Stimulated activated CD8-positive, alpha-beta memory T cell treated with anti-CD3 and anti-CD28 coated beads, Interleukin-2, amount 100 ng/mL, for 48 hours (primary cell): ENCODE results near the gene SMIM35.
"Not testable (repeated sequence)": the region's sequence is repeated elsewhere in the genome, so short reads cannot be mapped to it uniquely, and the experiment has no call there.

ENCODE experiments used
- DNase-seq, 2 donors: peaks; one replicate each; pipeline ENCODE4 v3.0.0-alpha.2; 2020; ENCODE audit warnings: low read depth in 2 of 2

The SMIM35 gene

GRCh38 chr11:118081241-118081958, 5.4 kb downstream of the SMIM35 start:
- DNase-seq, result no peak

DNA sequence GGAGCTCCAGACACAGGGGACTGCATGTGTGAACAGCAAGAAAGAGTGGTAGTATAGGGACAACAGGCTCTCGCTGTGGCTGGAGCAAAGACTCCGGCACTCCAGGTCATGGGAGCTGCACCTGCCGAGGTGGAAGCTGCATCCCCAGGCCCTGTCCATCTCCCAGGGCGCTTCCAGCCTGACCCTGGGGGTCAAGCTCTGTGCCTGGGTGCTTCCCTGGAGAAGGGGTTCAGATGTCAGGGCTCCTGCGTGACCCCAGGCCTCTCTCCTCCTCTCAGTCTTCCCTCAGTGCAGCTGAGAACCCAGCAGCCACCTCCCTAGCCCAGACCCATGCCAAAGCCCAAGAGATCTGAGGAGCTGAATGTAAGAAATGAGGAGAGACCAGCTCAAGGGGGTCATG, 6.5 kb downstream of the SMIM35 start:
- no peak for DNase-seq

DNA sequence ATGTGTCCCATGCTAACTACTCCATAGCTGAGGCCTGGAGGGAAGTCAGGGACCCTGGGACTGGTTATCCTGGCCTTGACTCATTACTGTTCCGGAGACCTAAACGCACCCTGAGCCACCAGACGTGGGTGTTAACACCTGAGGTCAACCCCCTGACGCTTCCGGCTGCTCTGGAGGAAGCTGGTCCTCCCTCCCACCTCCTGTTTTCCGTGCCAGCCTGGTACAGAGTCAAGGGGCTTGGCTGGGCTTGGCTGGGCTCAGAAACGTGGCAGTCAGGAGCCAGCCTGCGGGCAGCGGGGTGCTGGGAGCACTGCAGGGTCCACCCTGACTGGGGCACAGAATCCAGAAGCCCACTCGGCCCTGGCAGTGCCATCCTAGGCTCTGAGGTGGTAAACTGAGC, 7.3 kb downstream of the SMIM35 start:
- no peak for DNase-seq

DNA sequence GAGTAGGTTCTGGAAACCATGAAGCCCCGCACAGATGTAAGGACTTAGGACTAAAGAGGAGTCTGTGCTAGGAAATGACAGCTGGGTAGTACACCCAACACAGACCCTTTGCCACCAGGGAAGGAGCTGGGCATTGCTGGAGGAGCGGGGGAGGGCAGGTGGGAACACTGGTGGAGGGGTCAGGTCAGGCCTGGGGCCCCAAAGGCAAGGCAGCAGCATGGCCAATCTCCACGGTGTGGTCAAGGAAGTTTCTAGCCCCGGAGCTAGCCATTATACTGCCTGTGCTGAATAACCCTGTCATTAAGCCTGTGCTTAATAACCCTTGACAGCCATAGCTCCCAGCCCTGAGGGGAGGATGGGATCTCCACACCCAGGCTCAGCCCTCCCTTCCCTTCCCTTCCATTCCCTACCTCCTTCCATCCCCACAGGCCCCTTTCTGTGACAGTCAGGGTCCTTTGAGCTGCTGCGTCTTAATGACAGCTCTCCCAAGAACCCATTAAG, 7.8 kb downstream of the SMIM35 start:
- DNase-seq, result no peak

GRCh38 chr11:118076754-118077281, 9.9 kb downstream of the SMIM35 start, which contains the start of gene TMPRSS4:
TMPRSS4 (plus strand) TSS chr11:118077078; CDS start chr11:118077303, 225 bp downstream.
- no peak for DNase-seq

- DNase-seq, result no peak
These were observed 12.0 kb downstream of the SMIM35 start for GRCh38 chr11:118074785-118075184.

DNA sequence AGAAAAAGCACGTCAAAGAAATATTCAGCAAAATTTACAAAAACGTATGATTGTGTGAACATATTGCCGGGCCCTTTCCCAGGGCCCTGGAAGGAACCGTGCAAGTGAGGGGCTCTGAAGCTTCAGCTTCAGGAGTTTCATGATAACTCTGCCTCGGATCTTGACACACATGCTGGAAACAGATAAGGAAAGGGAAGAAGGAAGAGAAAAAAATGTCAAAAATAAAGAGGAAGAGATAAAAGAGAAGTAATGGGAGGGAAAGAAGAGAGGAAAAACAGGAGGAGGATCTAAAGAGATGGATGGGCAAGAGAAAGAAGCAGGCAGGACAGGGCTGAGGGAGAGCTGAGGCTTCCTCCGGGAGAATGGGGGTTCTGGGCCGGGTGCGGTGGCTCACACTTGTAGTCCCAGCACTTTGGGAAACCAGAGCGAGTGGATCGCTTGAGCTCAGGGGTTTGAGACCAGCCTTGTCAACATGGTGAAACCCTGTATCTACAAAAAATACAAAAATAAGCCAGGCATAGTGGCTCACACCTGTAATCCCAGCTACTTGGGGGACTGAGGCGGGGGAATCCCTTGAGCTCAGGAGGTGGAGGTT, 12.6 kb downstream of the SMIM35 start:
- no peak for DNase-seq

- no peak for DNase-seq
These were observed 13.2 kb downstream of the SMIM35 start for GRCh38 chr11:118073554-118073953.

- DNase-seq, result no peak
These were observed 15.2 kb downstream of the SMIM35 start for GRCh38 chr11:118071416-118072030.

DNA sequence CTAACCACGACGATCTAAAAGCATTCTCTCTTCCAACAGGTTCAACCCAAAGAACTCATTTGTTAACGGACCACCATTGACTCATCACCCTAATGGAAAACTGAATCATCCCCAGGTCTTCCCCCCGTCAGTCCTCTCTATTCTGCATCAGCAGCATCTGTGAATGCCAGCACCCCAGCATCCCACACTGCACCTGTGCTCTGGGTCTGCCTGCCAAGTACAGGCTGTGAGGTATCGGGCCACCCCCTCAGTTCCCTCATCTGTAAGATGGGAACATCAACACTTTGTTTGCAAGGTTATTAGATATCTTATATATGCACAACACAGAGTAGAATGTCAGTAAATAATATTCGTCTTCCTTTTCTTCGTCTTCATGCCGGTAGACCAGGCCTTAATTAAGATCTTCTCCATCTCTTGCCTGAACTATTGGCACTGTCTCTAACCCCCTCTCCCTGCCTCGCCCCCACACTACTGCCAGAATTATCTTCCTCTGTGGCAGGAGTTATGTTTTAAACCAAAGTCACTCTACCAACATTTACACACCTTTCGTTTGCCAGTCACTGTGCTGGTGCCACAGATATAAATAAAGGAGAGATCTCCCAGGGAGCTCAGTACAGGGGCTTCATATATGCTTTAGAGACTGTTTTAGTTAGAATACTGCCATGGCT, 17.7 kb downstream of the SMIM35 start:
- DNase-seq, result no peak

GRCh38 chr11:118068206-118068944, 18.4 kb downstream of the SMIM35 start:
- DNase-seq, result no peak

DNA sequence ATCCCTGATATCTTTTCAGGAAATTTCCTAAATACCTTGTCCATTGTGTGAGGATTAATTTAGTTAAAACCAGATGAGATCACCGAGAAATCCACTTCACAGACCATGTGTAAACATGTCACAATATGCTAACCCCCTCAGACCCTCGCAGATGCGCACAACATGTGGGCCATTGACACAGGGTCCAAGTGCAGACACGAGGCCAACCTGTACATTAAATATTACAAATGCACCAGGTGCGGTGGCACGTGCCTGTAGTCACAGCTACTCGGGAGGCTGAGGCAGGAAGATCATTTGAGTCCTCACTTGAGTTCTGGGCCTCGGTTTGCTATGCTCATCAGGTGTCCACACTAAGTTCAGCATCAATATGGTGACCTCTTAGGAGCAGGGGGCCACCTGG, 19.8 kb downstream of the SMIM35 start:
- no peak for DNase-seq

GRCh38 chr11:118065384-118065783, 21.4 kb downstream of the SMIM35 start:
- no peak for DNase-seq

DNA sequence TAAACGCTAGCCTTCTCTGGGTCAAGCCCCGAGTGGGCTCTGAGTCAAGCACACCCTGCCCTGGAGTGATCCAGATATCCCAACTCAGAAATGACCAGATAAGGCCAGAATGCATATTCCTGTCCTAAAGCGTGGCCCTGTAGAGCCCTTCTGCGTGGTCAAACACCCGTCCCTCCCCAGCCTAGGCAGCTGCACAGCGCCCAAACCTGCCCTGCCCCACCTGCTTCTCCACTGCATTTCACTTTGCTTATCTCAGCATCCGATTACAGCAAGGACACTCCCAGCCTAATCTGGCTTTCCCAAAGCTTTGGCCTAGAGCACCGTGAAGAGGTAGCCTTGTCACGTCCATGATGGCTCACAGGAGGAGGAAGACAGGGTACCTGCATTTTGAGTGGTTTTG, 21.8 kb downstream of the SMIM35 start:
- no peak for DNase-seq

GRCh38 chr11:118062631-118063030, 24.1 kb downstream of the SMIM35 start:
- DNase-seq, result not testable (repeated sequence)

- not testable (repeated sequence) for DNase-seq
These were observed 24.6 kb downstream of the SMIM35 start for GRCh38 chr11:118062181-118062580.

DNA sequence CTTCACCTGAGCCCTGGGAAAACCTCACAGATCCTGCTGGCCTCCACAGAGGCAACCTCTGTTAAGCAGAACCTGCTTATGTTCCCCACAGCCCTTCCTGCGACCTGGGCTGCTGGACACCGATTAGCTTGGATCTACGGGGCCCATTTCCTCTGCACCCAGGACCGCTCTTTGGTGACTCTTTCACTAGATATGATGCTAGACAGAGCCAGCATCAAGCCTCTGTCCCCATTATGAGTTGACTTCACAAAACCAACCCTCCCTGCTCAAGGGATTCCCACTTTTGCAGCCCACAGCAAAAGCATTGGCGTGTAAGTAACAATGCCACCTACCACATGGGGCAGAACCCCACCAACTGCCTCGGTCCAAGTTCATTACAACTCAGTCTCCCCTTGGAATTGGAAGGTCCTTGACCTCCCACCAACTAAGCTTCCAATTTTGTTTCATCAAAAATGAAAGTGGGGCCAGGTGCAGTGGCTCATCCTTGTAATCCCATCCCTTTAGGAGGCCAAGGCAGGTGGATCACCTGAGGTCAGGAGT, 25.1 kb downstream of the SMIM35 start:
- no peak for DNase-seq

DNA sequence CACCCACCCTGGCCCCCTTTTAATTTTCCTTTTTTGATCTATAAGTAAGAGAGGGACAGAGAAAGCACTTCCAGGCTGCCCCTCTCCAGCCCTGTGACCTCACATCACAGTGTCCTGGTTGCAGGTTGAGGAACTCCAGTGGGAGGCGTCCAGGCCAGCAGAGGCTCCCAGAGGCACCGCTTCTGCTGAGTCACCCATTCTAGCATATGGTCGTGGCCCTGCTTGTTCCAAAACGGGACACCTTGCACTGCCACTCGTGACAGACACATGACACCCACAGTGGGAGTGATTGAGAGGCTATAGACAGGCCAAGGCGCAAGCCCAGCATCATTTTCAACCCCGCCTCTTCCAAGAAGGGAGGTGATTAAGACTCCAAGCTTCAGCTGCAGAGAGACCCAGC, 25.9 kb downstream of the SMIM35 start:
- no peak for DNase-seq

- DNase-seq, result no peak
These were observed 26.6 kb downstream of the SMIM35 start for GRCh38 chr11:118060081-118060661.

- DNase-seq, result no peak
These were observed 27.4 kb downstream of the SMIM35 start for GRCh38 chr11:118059246-118059940.
